Stimulated activated CD8-positive, alpha-beta memory T cell treated with anti-CD3 and anti-CD28 coated beads, Interleukin-4, amount 100 ng/mL, for 1 hour (primary cell): ENCODE measurements around the gene TEKT1.

Source experiments
- DNase-seq, 2 donors: peaks; one replicate each; pipeline ENCODE4 v3.0.0-alpha.2; 2020; ENCODE audit warnings: low read depth in 2 of 2, low spot score in 1 of 2

The TEKT1 gene

GRCh38 chr17:6768447-6768846, 63.1 kb downstream of the TEKT1 start:
- no peak for DNase-seq

GRCh38 chr17:6761779-6762178, 69.8 kb downstream of the TEKT1 start:
- DNase-seq = no peak

DNA sequence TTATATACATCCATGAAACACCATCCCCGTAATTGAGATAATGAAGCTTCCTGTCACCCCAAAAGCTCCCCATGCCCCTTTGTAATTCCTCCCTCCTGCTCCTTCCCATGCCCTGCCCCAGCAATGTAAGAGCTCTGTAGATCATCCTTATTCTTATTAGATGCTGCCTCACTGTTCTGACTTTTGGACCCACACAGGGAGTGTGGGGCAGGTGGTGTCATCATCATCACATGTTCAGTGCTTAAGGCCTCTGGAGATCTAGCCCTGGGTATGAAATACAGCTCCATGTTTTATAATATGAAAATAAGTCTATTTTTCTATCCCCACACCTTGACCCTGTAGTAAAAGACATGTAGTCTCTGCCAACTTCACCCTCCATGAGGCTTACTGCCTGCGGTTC, 73.8 kb downstream of the TEKT1 start:
- DNase-seq = no peak

DNA sequence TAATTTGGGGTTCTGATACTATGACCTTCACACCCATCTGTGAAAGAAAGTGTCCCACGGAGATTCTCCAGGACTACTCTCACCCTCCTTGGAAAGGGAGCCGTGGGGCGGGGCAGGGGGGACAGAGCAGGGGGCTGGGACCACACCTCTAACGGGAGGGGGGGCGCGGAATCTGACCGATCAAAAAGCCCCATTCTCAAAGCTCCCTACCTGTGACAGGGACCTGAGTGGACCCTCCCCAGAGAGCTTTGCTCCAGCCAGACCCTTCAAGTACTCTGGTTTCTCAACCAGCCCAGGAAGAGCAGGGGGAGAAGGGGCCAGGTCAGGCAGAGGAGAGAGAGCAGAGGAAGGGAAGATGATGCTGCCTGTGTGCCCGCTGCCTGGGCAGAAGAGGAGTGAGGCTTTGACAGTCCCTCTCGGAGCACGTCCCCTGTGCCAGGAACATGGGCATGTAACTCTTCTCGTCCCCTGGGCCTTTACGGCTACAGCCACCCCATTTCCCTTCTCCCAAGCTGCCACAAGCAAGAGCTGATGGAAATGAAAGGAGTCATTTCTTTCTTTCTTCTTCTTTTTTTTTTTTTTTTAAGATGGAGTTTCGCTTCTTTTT, 75.0 kb downstream of the TEKT1 start:
- no peak for DNase-seq

GRCh38 chr17:6755731-6756184, 75.8 kb downstream of the TEKT1 start, which contains the start of gene XAF1:
TSS of gene XAF1 (plus strand) at chr17:6756046. CDS start at chr17:6756079, 33 bp downstream.
- peak in 1 of 2 donors; percentile 55 for DNase-seq

DNA sequence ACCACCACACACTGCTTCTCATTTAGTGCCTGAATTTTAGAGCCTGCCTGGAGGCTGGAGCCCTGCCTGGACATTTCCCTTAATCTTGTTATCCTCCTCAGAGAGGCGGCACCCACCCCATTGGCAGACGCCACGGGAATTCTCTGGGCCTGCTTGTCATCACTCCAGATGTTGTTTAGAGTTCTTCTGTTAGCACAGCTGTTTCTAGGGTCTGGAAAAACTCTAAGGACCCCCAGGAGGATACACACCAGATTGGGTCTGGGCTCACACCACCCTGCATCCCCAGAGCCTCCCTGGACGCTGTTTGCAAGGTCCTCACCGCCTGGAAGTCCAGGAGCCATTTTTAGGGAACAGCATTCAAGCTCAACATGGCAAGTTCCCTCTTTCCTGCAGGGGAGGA, 76.2 kb downstream of the TEKT1 start:
- DNase-seq = no peak

- DNase-seq = no peak
Measured at GRCh38 chr17:6753546-6753945, 78.0 kb downstream of the TEKT1 start.

DNA sequence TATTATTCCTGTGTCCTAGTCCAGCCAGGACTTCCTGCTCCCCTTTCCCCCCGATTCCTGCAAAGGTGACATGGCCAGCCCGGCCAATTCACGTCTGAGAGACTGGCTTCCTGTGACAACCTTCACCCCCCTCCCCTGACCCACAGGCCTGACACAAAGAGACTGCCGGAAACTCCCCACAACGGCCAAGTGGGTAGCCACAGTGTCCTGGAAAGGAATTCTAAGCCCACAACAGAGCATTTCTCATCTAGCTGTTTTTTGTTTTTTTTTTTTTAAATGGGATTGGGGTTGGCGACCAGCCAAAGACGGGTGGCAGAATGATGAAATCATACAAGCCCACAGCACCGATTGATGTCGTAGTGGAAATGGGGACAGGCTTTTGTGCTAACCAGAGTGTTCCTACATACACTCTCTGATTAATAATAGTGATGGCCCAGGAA, 78.5 kb downstream of the TEKT1 start:
- peak in 1 of 2 donors; percentile 54 for DNase-seq

GRCh38 chr17:6752068-6752909, 79.2 kb downstream of the TEKT1 start:
- DNase-seq = no peak

DNA sequence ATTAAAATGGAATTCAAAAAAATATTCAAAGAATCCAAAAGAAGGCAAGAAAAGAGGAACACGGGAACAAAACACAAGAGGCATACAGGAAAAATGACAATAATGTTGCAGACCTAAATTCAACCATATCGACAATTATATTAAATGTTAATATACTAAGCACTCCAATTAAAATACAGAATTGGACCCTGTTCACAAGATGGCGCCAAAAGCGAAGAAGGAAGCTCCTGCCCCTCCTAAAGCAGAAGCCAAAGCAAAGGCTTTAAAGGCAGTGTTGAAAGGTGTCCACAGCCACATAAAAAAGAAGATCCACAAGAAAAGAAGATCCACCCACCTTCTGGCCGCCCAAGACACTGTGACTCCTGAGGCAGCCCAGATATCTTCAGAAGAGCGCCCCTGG, 82.0 kb downstream of the TEKT1 start:
- DNase-seq = no peak

DNA sequence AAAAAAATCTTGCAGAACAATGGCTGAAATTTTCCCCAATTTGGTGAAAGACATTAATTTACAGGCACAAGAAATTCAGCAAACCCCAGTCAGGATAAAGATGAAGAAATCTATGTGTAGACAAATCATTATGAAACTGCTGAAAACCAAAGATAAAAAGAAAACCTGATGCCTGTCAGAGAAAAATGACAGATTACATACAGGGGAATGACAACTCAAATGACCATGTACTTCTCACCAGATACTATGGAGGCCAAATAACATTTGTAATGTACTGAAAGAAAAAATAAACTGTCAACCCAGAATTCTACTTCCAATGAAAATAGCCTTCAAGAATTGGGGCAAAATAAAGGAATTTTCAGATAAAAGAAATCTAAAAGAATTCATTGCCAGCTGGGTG, 82.9 kb downstream of the TEKT1 start:
- DNase-seq = no peak
